ENCODE data around the gene SLC17A5.
"Not testable (repeated sequence)": the region's sequence is repeated elsewhere in the genome, so short reads cannot be mapped to it uniquely, and the experiment has no call there.

SLC17A5 gene

GRCh38 chr6:73665686-73666319 lies 12.0 kb upstream of the SLC17A5 start:
- peak; percentile 63 for DNase-seq (ENCODE audit: low read depth)

- DNase-seq (ENCODE audit: low read depth): peak; percentile 42
These were observed 10.9 kb upstream of the SLC17A5 start for GRCh38 chr6:73664701-73665100.

- DNase-seq (ENCODE audit: low read depth): no peak
These were observed 3.4 kb upstream of the SLC17A5 start for GRCh38 chr6:73657201-73657600.

- no peak for DNase-seq (ENCODE audit: low read depth)
These were observed 2.8 kb upstream of the SLC17A5 start for GRCh38 chr6:73656531-73657145.

GRCh38 chr6:73655341-73655917 lies 1.6 kb upstream of the SLC17A5 start:
- no peak for DNase-seq (ENCODE audit: low read depth)

GRCh38 chr6:73652637-73653570 lies 888 bp downstream of the SLC17A5 start:
- peak; percentile 75 for DNase-seq (ENCODE audit: low read depth)

GRCh38 chr6:73649783-73650182 lies 4.0 kb downstream of the SLC17A5 start:
- no peak for DNase-seq (ENCODE audit: low read depth)

- no peak for DNase-seq (ENCODE audit: low read depth)
These were observed 5.6 kb downstream of the SLC17A5 start for GRCh38 chr6:73648166-73648565.

GRCh38 chr6:73644941-73645591 lies 8.7 kb downstream of the SLC17A5 start:
- peak; percentile 32 for DNase-seq (ENCODE audit: low read depth)

- DNase-seq (ENCODE audit: low read depth): no peak
These were observed 9.8 kb downstream of the SLC17A5 start for GRCh38 chr6:73644030-73644429.

GRCh38 chr6:73642530-73642929 lies 11.3 kb downstream of the SLC17A5 start:
- no peak for DNase-seq (ENCODE audit: low read depth)

- peak; percentile 43 for DNase-seq (ENCODE audit: low read depth)
These were observed 13.5 kb downstream of the SLC17A5 start for GRCh38 chr6:73640179-73640750.

- no peak for DNase-seq (ENCODE audit: low read depth)
These were observed 14.8 kb downstream of the SLC17A5 start for GRCh38 chr6:73639040-73639439.

GRCh38 chr6:73637404-73637803 lies 16.4 kb downstream of the SLC17A5 start:
- no peak for DNase-seq (ENCODE audit: low read depth)

GRCh38 chr6:73636048-73636447 lies 17.7 kb downstream of the SLC17A5 start:
- DNase-seq (ENCODE audit: low read depth): no peak

- DNase-seq (ENCODE audit: low read depth): no peak
These were observed 21.4 kb downstream of the SLC17A5 start for GRCh38 chr6:73632346-73632745.

GRCh38 chr6:73631849-73632248 lies 21.9 kb downstream of the SLC17A5 start:
- peak; percentile 70 for DNase-seq (ENCODE audit: low read depth)

- no peak for DNase-seq (ENCODE audit: low read depth)
These were observed 23.4 kb downstream of the SLC17A5 start for GRCh38 chr6:73630401-73630800.

- DNase-seq (ENCODE audit: low read depth): no peak
These were observed 28.9 kb downstream of the SLC17A5 start for GRCh38 chr6:73624896-73625295.

GRCh38 chr6:73623480-73623879 lies 30.3 kb downstream of the SLC17A5 start:
- not testable (repeated sequence) for DNase-seq (ENCODE audit: low read depth)

- not testable (repeated sequence) for DNase-seq (ENCODE audit: low read depth)
These were observed 35.7 kb downstream of the SLC17A5 start for GRCh38 chr6:73618082-73618481.

- peak; percentile 6 for DNase-seq (ENCODE audit: low read depth)
These were observed 39.0 kb downstream of the SLC17A5 start for GRCh38 chr6:73614802-73615201.
